HCT116 (cell line): Measurements from ENCODE around the gene TLR9. TPM values are rescaled to one million over a fixed set of nuclear protein-coding genes. Genes with fewer than 3 reads are reported as not detected.

Experiments
- ATAC-seq: fragments of 200-7000 bp; cut with Tn5 transposase; 2 replicates; pipeline ENCODE4 v1.9.1; 2020; ENCODE audit warnings: mild to moderate bottlenecking, moderate library complexity
- BruUV-seq: library from RNA; stranded (reverse); fragments of 400-500 nt; replicated peaks from 2 replicates; lab custom pipeline; 2021; lab: Mats Ljungman, UMichigan
- CTCF ChIA-PET: fragments of 300-600 bp; sonication (Branson Sonifier 250); formaldehyde crosslinking; loops from one replicate; lab custom pipeline; 2021; ENCODE audit warnings: antibody characterized with exemption; lab: Charles Lee
- POLR2A ChIA-PET: fragments of 300-600, 350-600 bp; sonication (Branson Sonifier 250); formaldehyde crosslinking; loops from one replicate; lab custom pipeline; 2021; ENCODE audit warnings: antibody characterized with exemption; lab: Charles Lee
- RAD21 ChIA-PET, 2 experiments: fragments of 300-600 bp; sonication (Branson Sonifier 250); formaldehyde crosslinking; loops; one replicate each; lab custom pipeline; 2023; ENCODE audit warnings: low total read pairs in 2 of 2; ENCODE audit not compliant: uncharacterized antibody in 2 of 2, unreplicated experiment in 2 of 2, low non-redundant PET in 1 of 2; lab: Charles Lee
- DNase-seq: peaks from one replicate; pipeline ENCODE4 v3.0.0-alpha.2; 2010; ENCODE audit warnings: low read depth, low spot score
- H2AFZ ChIP-seq: fragments of 200-600 bp; shearing (Covaris generic), sonication (generic); 2 replicates; pipeline ENCODE4 v1.6.1; 2017; ENCODE audit warnings: low read depth, mixed run types, mixed read lengths, antibody characterized with exemption, low read length; ENCODE audit not compliant: poor library complexity, severe bottlenecking
- H3K27ac ChIP-seq: 2 replicates; pipeline ENCODE4 v1.5.1; 2012; ENCODE audit warnings: low read depth, low read length
- H3K27me3 ChIP-seq: fragments of 200-600 bp; sonication (generic); 2 replicates; pipeline ENCODE4 v1.6.1; 2016; ENCODE audit warnings: mixed run types, low read length, mixed read lengths; ENCODE audit not compliant: insufficient read depth
- H3K36me3 ChIP-seq, 2 experiments: fragments of 200-500 bp in 1 of 2; fragments of 200-600 bp in 1 of 2; sonication (Bioruptor generic) in 1 of 2; sonication (generic) in 1 of 2; 2 replicates each; pipeline versions ENCODE4 v1.5.1 to v1.6.1; 2014 to 2016; ENCODE audit warnings: low read length in 2 of 2, inconsistent platforms in 1 of 2, mixed read lengths in 1 of 2, mixed run types in 1 of 2; ENCODE audit not compliant: insufficient read depth in 2 of 2, control insufficient read depth in 1 of 2
- H3K4me1 ChIP-seq, 2 experiments: fragments of 200-600 bp in 1 of 2; sonication (generic) in 1 of 2; 2 replicates each; pipeline versions ENCODE4 v1.5.1 to v1.6.1; 2012 to 2017; ENCODE audit warnings: low read length in 2 of 2, inconsistent platforms in 1 of 2, mild to moderate bottlenecking in 1 of 2, mixed read lengths in 1 of 2, mixed run types in 1 of 2, moderate library complexity in 1 of 2; ENCODE audit not compliant: insufficient read depth in 2 of 2, control insufficient read depth in 1 of 2
- H3K4me2 ChIP-seq: fragments of 200-600 bp; sonication (generic); 2 replicates; pipeline ENCODE4 v1.6.1; 2017; ENCODE audit warnings: mixed run types, low read length, mixed read lengths
- H3K4me3 ChIP-seq, 2 experiments: fragments of 200-600 bp in 1 of 2; sonication (generic) in 1 of 2; replicated peaks in 1 of 2; 2 replicates each; pipeline ENCODE4 v1.5.1; 2011 to 2016; ENCODE audit warnings: low read length in 2 of 2, control low read depth in 1 of 2, low read depth in 1 of 2, mild to moderate bottlenecking in 1 of 2, mixed read lengths in 1 of 2, mixed run types in 1 of 2
- H3K79me2 ChIP-seq: fragments of 200-600 bp; sonication (generic); 2 replicates; pipeline ENCODE4 v1.6.1; 2017; ENCODE audit warnings: mild to moderate bottlenecking, mixed run types, low read length, moderate library complexity, mixed read lengths; ENCODE audit not compliant: insufficient read depth
- H3K9ac ChIP-seq: fragments of 200-600 bp; sonication (generic); 2 replicates; pipeline ENCODE4 v1.6.1; 2016; ENCODE audit warnings: low read length, mixed read lengths
- H3K9me2 ChIP-seq: fragments of 200-600 bp; sonication (generic), shearing (Covaris generic); 2 replicates; pipeline ENCODE4 v1.6.1; 2017; ENCODE audit warnings: mixed run types, mild to moderate bottlenecking, moderate library complexity; ENCODE audit not compliant: insufficient read depth
- H3K9me3 ChIP-seq, 2 experiments: fragments of 200-500 bp in 1 of 2; fragments of 200-600 bp in 1 of 2; sonication (Bioruptor generic) in 1 of 2; sonication (generic) in 1 of 2; 2 replicates each; pipeline ENCODE4 v1.6.1; 2014 to 2017; ENCODE audit warnings: low read length in 2 of 2, mixed read lengths in 2 of 2, inconsistent platforms in 1 of 2, low read depth in 1 of 2, mild to moderate bottlenecking in 1 of 2, mixed run types in 1 of 2, moderate library complexity in 1 of 2; ENCODE audit not compliant: control insufficient read depth in 1 of 2, insufficient read depth in 1 of 2
- H4K20me1 ChIP-seq: fragments of 200-600 bp; sonication (generic), shearing (Covaris generic); 2 replicates; pipeline ENCODE4 v1.6.1; 2017; ENCODE audit warnings: mixed run types, mild to moderate bottlenecking, moderate library complexity; ENCODE audit not compliant: insufficient read depth
- CEBPB ChIP-seq: IDR thresholded peaks from 2 replicates; pipeline ENCODE4 v1.6.1; 2012; ENCODE audit warnings: low read depth
- EGR1 ChIP-seq: IDR thresholded peaks from 2 replicates; pipeline ENCODE4 v1.6.1; 2012; ENCODE audit warnings: low read depth
- POLR2A ChIP-seq: IDR thresholded peaks from 2 replicates; pipeline ENCODE4 v1.7.0; 2011; ENCODE audit warnings: borderline replicate concordance; ENCODE audit not compliant: insufficient read depth, insufficient read length; ENCODE audit errors: extremely low read depth
- POLR2AphosphoS5 ChIP-seq: IDR thresholded peaks from 2 replicates; pipeline ENCODE4 v1.6.1; 2011; ENCODE audit warnings: mild to moderate bottlenecking, low read depth, low read length, moderate library complexity
- SIN3A ChIP-seq: IDR thresholded peaks from 2 replicates; pipeline ENCODE4 v1.6.1; 2012; ENCODE audit warnings: low read depth
- TCF7L2 ChIP-seq: IDR thresholded peaks from 2 replicates; pipeline ENCODE4 v1.7.0; 2011; ENCODE audit warnings: borderline replicate concordance, inconsistent platforms; ENCODE audit not compliant: insufficient read depth, insufficient read length; ENCODE audit errors: extremely low read depth
- YY1 ChIP-seq: IDR thresholded peaks from 2 replicates; pipeline ENCODE4 v1.6.1; 2011; ENCODE audit warnings: low read length, low read depth, moderate library complexity, mild to moderate bottlenecking; ENCODE audit not compliant: insufficient replicate concordance; ENCODE audit errors: extremely low read depth
- ZFX ChIP-seq: fragments of 450-650 bp; IDR thresholded peaks from 2 replicates; pipeline ENCODE4 v1.6.1; 2017
- intact Hi-C: fragments of 100-400 bp; cut with micrococcal nuclease; formaldehyde crosslinking; loops from 2 replicates; pipeline ENCODE4 v1.10.0; 2022
- total RNA-seq: library from RNA; stranded (reverse); gene quantifications from one replicate; pipeline ENCODE4 v1.2.1, GENCODE V29; 2021; ENCODE audit not compliant: unreplicated experiment
- TF ChIP-seq, protein P1 (sequence below): IDR thresholded peaks from 2 replicates; pipeline ENCODE4 v1.6.1; 2012

The TLR9 gene
- total RNA-seq, 1 experiment from 2014 or later = 0.15 TPM

DNA sequence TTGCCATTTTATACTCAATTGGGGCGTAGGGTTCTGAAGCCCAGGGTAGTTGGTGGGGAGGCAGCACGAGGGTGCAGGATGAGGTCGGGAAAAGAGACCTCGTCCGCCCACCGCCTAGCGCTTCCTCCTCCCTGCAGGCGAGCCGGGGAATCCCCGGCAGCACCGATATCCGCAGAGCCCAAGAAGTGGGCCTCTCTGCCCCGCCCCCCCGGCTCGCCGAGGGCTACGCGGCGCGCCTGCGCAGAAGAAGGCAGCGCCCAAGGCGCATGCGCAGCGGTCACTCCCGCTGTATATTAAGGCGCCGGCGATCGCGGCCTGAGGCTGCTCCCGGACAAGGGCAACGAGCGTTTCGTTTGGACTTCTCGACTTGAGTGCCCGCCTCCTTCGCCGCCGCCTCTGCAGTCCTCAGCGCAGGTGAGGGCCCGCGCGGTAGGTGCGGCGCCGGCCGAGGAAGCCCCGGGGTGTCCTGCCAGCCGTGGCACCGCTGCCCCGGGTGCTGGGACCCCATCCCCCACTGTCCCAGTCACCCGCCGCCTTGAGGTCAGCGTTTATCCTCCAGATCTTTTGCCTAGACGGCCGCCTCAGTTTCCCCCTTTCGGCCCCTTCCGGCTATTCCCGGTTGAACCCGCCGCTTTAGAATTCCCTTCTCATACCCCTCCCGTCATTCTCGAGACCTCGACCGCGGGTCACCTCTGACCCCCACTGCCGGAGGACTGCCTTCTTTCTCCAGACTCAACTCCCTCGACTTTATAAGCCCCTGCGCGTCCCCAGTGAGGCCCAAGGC lies 27.4 kb downstream of the TLR9 start, which contains the start of gene ALAS1:
TSS of gene ALAS1 (plus strand) at position 319 of the 784 bp plus-strand sequence. CDS start 1,082 bp downstream, outside the sequence.
- ChIA-PET POLR2A (interaction anchor here (0.9 to 1.5 kb wide), 2 partner anchors 7 to 19 kb away, joined by 3 to 4 read pairs; no protein-coding TSS in a partner anchor), CTCF (interaction anchor here (1.4 kb wide), 1 partner anchor 196 kb away, joined by 3 read pairs; no protein-coding TSS in a partner anchor), RAD21 (no interaction called here)
- peak; percentile 65 for DNase-seq
- Histone ChIP-seq H3K4me1 (peaks cover 9 to 28% of the 10 kb centered on the region in 2 experiments), H3K79me2 (peaks cover 25% of the 10 kb centered on the region), H3K4me2 (peak within 1 kb of the TSS; percentile 91), H3K36me3 (peaks cover 18 to 24% of the 10 kb centered on the region in 2 experiments), H3K4me3 (peak within 1 kb of the TSS; percentile 79 to 89), H4K20me1 (no peaks in the 10 kb centered on the region)
- intact Hi-C loops = loop anchor here (2.0 kb wide), 1 partner anchor 43 kb away; the partner anchor contains the start of gene POC1A
- peak; percentile 77; the same call in 1 of the 2 replicates for TF ChIP-seq ZFX
- TF ChIP-seq POLR2AphosphoS5 = peak; percentile 100
- TF ChIP-seq TCF7L2 = no peak
- TF ChIP-seq SIN3A = peak; percentile 59; the same call in 1 of the 2 replicates
- peak; percentile 91 for TF ChIP-seq POLR2A
- TF ChIP-seq, all 23 proteins: peak for 4
- no peaks in the 10 kb centered on the region for H3K27me3 ChIP-seq
- ATAC-seq = peak; percentile 90
- no peak within 1 kb of the TSS for H2AFZ ChIP-seq
- H3K27ac ChIP-seq = peak within 1 kb of the TSS; percentile 87
- no peaks in the 10 kb centered on the region for H3K9me3 ChIP-seq
- no peaks in the 10 kb centered on the region for H3K9me2 ChIP-seq
- H3K9ac ChIP-seq = peak within 1 kb of the TSS; percentile 80
- BruUV-seq = no TSS peak

DNA sequence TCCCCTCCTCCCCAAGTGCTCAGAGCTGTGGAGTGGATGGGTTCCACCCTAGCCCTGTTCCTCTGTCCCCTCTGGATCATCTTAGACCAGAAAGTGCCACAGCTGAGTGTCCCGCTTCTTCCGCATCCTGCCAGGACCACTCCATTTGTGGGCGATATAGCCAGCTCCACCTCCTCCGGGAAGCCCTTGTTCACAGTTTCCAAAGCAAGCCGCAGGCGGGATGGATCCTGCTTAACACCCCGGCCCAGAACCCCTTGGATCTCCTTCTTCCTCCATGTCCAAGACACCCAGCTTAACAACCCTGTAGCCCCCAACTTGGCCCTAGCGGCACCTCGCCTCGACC lies 28.0 kb downstream of the TLR9 start:
- Histone ChIP-seq H3K9me2 (no peaks in the 10 kb centered on the region), H3K36me3 (peaks cover 14 to 19% of the 10 kb centered on the region in 2 experiments), H3K9me3 (no peaks in the 10 kb centered on the region), H4K20me1 (no peaks in the 10 kb centered on the region), H3K9ac (peak overlapping the region; percentile 80), H3K27me3 (no peaks in the 10 kb centered on the region), H2AFZ (no peak overlapping the region), H3K4me3 (peak overlapping the region; percentile 79 to 89), H3K4me1 (peaks cover 9 to 33% of the 10 kb centered on the region in 2 experiments), H3K27ac (peak overlapping the region; percentile 87), H3K4me2 (peak overlapping the region; percentile 91), H3K79me2 (peaks cover 25% of the 10 kb centered on the region)
- ATAC-seq = peak; percentile 7; the same call in 1 of the 2 replicates
- ChIA-PET CTCF (interaction anchor here (1.4 to 1.9 kb wide), 2 partner anchors 23 to 196 kb away, joined by 3 to 7 read pairs; no protein-coding TSS in a partner anchor), RAD21 (no interaction called here), POLR2A (interaction anchor here (0.9 to 1.5 kb wide), 4 partner anchors 8 to 215 kb away, joined by 3 to 4 read pairs (median 3); partner anchors contain the start of genes ACY1 and POC1A)
- no peak for DNase-seq
- intact Hi-C loops = no loop called here
- TF ChIP-seq EGR1 = no peak
- no peak for TF ChIP-seq CEBPB
- TF ChIP-seq, protein P1, sequence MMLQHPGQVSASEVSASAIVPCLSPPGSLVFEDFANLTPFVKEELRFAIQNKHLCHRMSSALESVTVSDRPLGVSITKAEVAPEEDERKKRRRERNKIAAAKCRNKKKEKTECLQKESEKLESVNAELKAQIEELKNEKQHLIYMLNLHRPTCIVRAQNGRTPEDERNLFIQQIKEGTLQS = no peak
- TF ChIP-seq YY1 = no peak
- no peak for TF ChIP-seq POLR2A
- TF ChIP-seq SIN3A = no peak
- BruUV-seq = TSS peak; percentile 96
